RPMI8226 (cell line): Measurements from ENCODE around the gene IL18RAP.

ENCODE experiments used
- DNase-seq: peaks from one replicate; pipeline ENCODE4 v3.0.0-alpha.2; 2015

Gene IL18RAP, protein sequence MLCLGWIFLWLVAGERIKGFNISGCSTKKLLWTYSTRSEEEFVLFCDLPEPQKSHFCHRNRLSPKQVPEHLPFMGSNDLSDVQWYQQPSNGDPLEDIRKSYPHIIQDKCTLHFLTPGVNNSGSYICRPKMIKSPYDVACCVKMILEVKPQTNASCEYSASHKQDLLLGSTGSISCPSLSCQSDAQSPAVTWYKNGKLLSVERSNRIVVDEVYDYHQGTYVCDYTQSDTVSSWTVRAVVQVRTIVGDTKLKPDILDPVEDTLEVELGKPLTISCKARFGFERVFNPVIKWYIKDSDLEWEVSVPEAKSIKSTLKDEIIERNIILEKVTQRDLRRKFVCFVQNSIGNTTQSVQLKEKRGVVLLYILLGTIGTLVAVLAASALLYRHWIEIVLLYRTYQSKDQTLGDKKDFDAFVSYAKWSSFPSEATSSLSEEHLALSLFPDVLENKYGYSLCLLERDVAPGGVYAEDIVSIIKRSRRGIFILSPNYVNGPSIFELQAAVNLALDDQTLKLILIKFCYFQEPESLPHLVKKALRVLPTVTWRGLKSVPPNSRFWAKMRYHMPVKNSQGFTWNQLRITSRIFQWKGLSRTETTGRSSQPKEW

DNA sequence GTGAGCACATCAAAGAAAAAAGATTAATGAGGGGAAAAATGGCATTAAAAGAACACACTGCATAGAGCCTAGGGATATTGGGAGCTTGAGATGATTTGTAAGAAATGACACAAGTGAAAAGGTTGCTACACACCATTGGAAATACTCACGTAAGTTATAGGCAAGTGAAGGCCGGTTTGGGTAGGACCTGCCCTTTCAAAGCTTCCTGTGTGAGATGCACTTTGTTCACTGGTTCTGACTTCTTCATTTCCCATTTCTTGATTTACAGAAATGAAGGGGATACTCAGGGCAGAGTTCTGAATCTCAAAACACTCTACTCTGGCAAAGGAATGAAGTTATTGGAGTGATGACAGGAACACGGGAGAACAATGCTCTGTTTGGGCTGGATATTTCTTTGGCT is at the start of gene IL18RAP:
Gene IL18RAP, plus strand, starts transcription at position 251 of the 400 bp plus-strand sequence. Its CDS starts 118 bp downstream, at position 369.
- no peak for DNase-seq

DNA sequence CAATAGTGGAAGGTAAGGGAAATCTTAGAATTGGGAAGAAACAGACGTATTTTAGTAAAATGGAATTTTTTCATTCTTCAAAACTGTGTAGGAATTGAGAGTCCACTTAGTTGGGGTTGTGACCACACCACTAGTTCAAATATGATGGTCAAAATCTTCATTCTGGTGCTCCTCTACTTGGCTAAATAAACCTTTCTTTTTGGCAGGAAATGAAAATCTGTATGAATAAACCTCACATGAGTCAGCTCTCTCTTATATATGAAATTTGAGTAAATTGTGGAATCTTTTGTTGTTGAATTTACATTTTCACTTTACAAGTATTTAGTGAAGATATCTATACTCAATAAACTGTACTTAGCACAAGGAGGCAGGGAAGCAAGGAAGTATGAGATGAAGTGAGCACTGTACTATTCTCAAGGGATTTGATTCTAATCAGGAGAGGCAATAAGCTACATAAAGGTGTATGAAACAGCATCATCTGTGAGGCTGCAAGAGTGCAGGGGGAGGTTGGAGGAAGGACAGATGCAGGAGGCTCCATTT is 46.8 kb upstream of the IL18RAP start:
- DNase-seq: no peak

- DNase-seq: no peak
These were observed 39.2 kb upstream of the IL18RAP start for GRCh38 chr2:102383722-102384121.

- DNase-seq: no peak
These were observed 37.4 kb upstream of the IL18RAP start for GRCh38 chr2:102385522-102385921.

GRCh38 chr2:102386004-102386403 is 37.0 kb upstream of the IL18RAP start:
- no peak for DNase-seq

- no peak for DNase-seq
These were observed 36.0 kb upstream of the IL18RAP start for GRCh38 chr2:102386867-102387541.

DNA sequence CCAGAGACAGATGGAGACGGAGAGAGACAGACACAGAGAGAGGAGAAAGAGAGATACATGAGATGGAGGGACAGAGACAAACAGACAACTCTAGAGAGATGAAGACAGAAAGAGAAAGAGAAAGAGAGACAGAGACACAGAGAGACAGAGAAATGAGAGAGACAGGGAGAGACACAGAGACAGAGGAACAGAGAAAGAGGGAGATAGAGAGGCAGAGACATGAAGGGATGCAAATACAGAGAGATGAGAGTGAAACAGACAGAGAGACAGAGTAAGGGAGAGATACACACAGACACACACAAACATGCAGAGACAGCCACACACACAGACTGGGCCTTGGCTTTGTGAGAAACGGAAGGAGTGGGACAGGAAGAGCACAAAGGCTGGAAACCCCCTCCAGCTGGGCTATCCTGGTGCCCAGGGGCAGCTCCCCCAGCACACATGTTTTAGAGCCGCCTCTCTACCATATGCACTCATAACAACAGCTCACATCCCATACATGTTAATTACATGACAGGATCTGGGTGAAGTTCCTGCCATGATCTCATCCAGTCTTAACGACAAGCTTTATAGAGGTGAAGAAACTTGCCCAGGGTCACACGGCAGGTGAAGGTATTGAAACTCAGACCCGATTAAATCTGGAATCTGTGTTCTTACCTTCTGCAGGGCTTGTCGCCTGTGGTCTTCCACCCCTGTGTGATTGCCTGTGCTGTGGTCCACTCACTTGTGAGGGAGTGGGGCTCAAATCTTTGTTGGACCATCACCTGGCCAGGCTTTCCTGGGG is 35.0 kb upstream of the IL18RAP start:
- DNase-seq: no peak

DNA sequence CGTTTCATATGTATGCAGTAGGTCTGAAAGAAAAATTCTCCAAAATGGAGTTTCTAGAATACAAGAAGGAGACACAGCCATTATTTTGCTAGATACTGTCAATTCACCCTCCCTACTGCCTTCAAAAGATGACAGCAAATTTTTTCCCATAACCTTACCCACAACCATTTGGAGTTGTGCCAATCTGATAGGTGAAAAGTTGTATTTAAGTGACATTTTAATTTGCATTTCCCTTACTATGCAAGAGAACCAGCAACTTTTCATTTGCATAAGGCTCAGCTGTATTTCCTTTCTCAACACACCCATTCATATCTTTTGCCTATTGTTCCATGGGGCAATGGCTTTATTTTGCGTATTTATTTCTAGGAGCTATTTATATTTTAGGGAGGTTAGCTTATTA is 31.4 kb upstream of the IL18RAP start:
- no peak for DNase-seq

DNA sequence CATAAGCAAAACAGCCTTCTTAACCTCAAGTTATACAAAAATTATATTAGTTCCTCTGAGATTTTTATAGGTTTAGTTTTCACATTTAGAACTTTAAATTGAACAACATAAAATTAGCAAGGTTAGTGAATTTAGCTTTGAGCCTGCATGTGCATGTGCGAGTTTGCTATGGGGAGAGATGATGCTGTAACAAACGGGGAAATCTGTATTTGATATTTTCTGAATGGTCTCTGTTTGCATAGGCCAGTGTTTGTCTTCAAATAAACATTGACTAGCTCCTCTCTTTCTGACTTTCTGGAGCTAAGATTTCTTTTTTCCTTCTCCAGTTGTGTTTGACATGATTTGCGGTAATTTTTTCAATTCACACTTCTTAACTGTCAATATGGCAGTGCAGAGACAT is 30.9 kb upstream of the IL18RAP start:
- DNase-seq: no peak

- DNase-seq: no peak
These were observed 30.0 kb upstream of the IL18RAP start for GRCh38 chr2:102392942-102393341.

DNA sequence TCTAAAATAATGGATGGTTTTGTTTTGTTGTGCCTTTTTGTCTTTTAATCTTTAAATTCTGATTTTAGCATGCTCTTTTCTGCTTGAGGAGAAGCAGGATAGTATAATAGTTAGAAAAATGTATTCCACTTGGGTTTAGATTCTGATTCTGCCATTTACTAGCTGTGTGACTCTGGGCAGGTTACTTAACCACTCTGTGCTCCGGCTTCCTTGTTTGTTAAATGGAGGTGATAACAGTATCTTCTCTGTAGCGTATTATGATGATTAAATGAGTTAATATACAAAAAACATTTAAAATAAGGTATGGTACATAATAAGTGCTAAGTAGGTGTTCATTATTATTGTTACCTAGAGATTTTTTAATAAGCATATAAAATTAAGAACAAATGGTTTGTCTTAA is 26.9 kb upstream of the IL18RAP start:
- no peak for DNase-seq

- DNase-seq: no peak
These were observed 25.8 kb upstream of the IL18RAP start for GRCh38 chr2:102397209-102397608.

DNA sequence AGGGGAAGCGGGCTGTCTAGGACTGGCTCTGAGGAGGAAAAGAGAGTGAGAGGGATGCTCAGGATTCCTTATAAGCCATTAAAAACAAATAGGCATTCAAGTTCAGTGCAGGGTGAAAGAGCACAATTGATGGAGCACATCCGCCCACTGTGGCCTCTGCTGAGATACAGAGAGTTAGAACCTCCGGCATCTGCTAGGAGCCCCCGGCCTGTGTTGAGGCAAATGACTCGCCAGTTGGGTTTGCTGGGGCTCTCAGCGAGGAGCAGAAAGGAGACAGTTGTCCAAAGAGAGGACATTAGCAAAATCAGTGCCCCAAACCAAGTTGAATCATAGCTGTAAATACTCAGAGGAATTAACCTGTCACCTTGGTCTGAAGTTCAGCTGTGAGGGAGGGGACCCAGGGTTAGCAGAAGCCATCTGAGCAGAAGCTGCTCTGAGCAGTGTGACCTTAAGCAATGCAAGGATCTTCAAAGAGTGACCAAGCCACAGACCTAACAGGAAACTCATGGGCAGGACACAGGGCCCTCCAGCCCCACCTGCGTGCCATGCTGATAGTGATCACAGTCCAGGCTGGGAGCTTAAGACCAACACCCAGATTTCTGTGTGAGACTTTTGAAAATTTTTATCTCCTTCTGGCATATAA is 23.3 kb upstream of the IL18RAP start:
- DNase-seq: no peak

DNA sequence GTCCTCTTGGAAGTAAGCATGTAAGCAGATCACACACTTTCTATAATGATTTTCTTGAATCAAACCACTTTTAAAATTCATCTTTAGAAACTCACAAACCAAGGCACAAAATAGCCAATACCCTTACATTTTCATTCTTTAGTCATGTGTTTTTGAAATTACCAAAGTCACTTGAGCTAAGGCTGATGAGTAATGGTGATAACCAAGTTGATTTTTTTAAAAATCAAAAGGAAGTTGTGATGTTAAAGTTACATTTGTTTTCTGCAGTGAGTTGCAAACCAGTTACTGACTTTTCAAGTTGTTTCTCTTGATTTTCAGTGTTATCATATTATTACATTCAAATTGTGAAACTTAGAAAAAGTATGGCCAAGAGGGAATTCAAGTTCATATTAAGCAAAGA is 21.5 kb upstream of the IL18RAP start:
- DNase-seq: no peak

GRCh38 chr2:102401865-102402264 is 21.1 kb upstream of the IL18RAP start:
- DNase-seq: no peak

GRCh38 chr2:102410952-102411351 is 12.0 kb upstream of the IL18RAP start:
- DNase-seq: no peak

DNA sequence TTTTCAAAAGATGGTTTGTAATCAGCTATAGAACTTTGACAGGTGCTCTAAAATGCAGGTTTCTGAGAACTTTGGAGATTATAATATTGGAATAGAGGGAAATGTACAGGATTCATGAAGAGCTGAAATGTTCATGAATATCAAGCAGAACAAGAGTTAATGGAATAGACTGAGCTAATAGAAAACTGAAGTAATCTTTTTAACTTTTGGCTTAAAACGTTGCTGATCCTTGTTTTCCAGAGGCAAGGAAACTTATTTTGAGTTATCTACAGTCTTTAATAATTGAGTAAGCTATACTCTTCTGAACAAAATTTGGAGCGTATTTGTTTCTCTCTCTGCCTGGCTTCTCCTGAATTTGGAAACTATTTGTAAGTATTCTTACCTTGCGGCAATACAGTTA is 10.8 kb upstream of the IL18RAP start:
- DNase-seq: no peak

GRCh38 chr2:102417946-102418345 is 5.0 kb upstream of the IL18RAP start:
- DNase-seq: no peak

- DNase-seq: no peak
These were observed 4.5 kb upstream of the IL18RAP start for GRCh38 chr2:102418421-102418961.

DNA sequence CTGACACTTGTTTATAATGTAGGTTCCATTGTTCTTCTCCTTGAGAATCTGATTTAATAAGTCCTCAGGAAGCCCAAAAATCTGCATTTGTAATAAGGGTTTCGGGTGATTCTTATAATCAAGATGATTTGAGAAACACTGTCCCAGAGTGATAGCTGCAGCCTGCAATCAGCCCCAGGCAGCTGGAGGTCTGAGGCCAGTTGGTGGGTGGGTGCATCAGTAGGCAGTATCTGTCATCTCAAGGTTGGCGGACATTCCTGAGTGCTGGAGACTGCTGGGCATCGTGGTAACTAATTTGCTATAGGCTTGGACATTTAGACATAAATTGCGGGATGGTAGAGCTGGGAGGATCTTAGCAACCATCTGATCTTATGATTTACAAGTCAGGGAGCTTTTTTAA is 2.7 kb upstream of the IL18RAP start:
- no peak for DNase-seq

- no peak for DNase-seq
These were observed 835 bp upstream of the IL18RAP start for GRCh38 chr2:102421890-102422759.
